HCT116 (cell line): Measurements from ENCODE around the gene GRB2. TPM values are rescaled to one million over a fixed set of nuclear protein-coding genes. Genes with fewer than 3 reads are reported as not detected.

ENCODE experiments used
- ATAC-seq: fragments of 200-7000 bp; cut with Tn5 transposase; 2 replicates; pipeline ENCODE4 v1.9.1; 2020; ENCODE audit warnings: mild to moderate bottlenecking, moderate library complexity
- BruUV-seq: library from RNA; stranded (reverse); fragments of 400-500 nt; replicated peaks from 2 replicates; lab custom pipeline; 2021; lab: Mats Ljungman, UMichigan
- CTCF ChIA-PET: fragments of 300-600 bp; sonication (Branson Sonifier 250); formaldehyde crosslinking; loops from one replicate; lab custom pipeline; 2021; ENCODE audit warnings: antibody characterized with exemption; lab: Charles Lee
- POLR2A ChIA-PET: fragments of 300-600, 350-600 bp; sonication (Branson Sonifier 250); formaldehyde crosslinking; loops from one replicate; lab custom pipeline; 2021; ENCODE audit warnings: antibody characterized with exemption; lab: Charles Lee
- RAD21 ChIA-PET, 2 experiments: fragments of 300-600 bp; sonication (Branson Sonifier 250); formaldehyde crosslinking; loops; one replicate each; lab custom pipeline; 2023; ENCODE audit warnings: low total read pairs in 2 of 2; ENCODE audit not compliant: uncharacterized antibody in 2 of 2, unreplicated experiment in 2 of 2, low non-redundant PET in 1 of 2; lab: Charles Lee
- DNase-seq: peaks from one replicate; pipeline ENCODE4 v3.0.0-alpha.2; 2010; ENCODE audit warnings: low read depth, low spot score
- H2AFZ ChIP-seq: fragments of 200-600 bp; shearing (Covaris generic), sonication (generic); 2 replicates; pipeline ENCODE4 v1.6.1; 2017; ENCODE audit warnings: low read depth, mixed run types, mixed read lengths, antibody characterized with exemption, low read length; ENCODE audit not compliant: poor library complexity, severe bottlenecking
- H3K27ac ChIP-seq: 2 replicates; pipeline ENCODE4 v1.5.1; 2012; ENCODE audit warnings: low read depth, low read length
- H3K27me3 ChIP-seq: fragments of 200-600 bp; sonication (generic); 2 replicates; pipeline ENCODE4 v1.6.1; 2016; ENCODE audit warnings: mixed run types, low read length, mixed read lengths; ENCODE audit not compliant: insufficient read depth
- H3K36me3 ChIP-seq, 2 experiments: fragments of 200-500 bp in 1 of 2; fragments of 200-600 bp in 1 of 2; sonication (Bioruptor generic) in 1 of 2; sonication (generic) in 1 of 2; 2 replicates each; pipeline versions ENCODE4 v1.5.1 to v1.6.1; 2014 to 2016; ENCODE audit warnings: low read length in 2 of 2, inconsistent platforms in 1 of 2, mixed read lengths in 1 of 2, mixed run types in 1 of 2; ENCODE audit not compliant: insufficient read depth in 2 of 2, control insufficient read depth in 1 of 2
- H3K4me1 ChIP-seq, 2 experiments: fragments of 200-600 bp in 1 of 2; sonication (generic) in 1 of 2; 2 replicates each; pipeline versions ENCODE4 v1.5.1 to v1.6.1; 2012 to 2017; ENCODE audit warnings: low read length in 2 of 2, inconsistent platforms in 1 of 2, mild to moderate bottlenecking in 1 of 2, mixed read lengths in 1 of 2, mixed run types in 1 of 2, moderate library complexity in 1 of 2; ENCODE audit not compliant: insufficient read depth in 2 of 2, control insufficient read depth in 1 of 2
- H3K4me2 ChIP-seq: fragments of 200-600 bp; sonication (generic); 2 replicates; pipeline ENCODE4 v1.6.1; 2017; ENCODE audit warnings: mixed run types, low read length, mixed read lengths
- H3K4me3 ChIP-seq, 2 experiments: fragments of 200-600 bp in 1 of 2; sonication (generic) in 1 of 2; replicated peaks in 1 of 2; 2 replicates each; pipeline ENCODE4 v1.5.1; 2011 to 2016; ENCODE audit warnings: low read length in 2 of 2, control low read depth in 1 of 2, low read depth in 1 of 2, mild to moderate bottlenecking in 1 of 2, mixed read lengths in 1 of 2, mixed run types in 1 of 2
- H3K79me2 ChIP-seq: fragments of 200-600 bp; sonication (generic); 2 replicates; pipeline ENCODE4 v1.6.1; 2017; ENCODE audit warnings: mild to moderate bottlenecking, mixed run types, low read length, moderate library complexity, mixed read lengths; ENCODE audit not compliant: insufficient read depth
- H3K9ac ChIP-seq: fragments of 200-600 bp; sonication (generic); 2 replicates; pipeline ENCODE4 v1.6.1; 2016; ENCODE audit warnings: low read length, mixed read lengths
- H3K9me2 ChIP-seq: fragments of 200-600 bp; sonication (generic), shearing (Covaris generic); 2 replicates; pipeline ENCODE4 v1.6.1; 2017; ENCODE audit warnings: mixed run types, mild to moderate bottlenecking, moderate library complexity; ENCODE audit not compliant: insufficient read depth
- H3K9me3 ChIP-seq, 2 experiments: fragments of 200-500 bp in 1 of 2; fragments of 200-600 bp in 1 of 2; sonication (Bioruptor generic) in 1 of 2; sonication (generic) in 1 of 2; 2 replicates each; pipeline ENCODE4 v1.6.1; 2014 to 2017; ENCODE audit warnings: low read length in 2 of 2, mixed read lengths in 2 of 2, inconsistent platforms in 1 of 2, low read depth in 1 of 2, mild to moderate bottlenecking in 1 of 2, mixed run types in 1 of 2, moderate library complexity in 1 of 2; ENCODE audit not compliant: control insufficient read depth in 1 of 2, insufficient read depth in 1 of 2
- H4K20me1 ChIP-seq: fragments of 200-600 bp; sonication (generic), shearing (Covaris generic); 2 replicates; pipeline ENCODE4 v1.6.1; 2017; ENCODE audit warnings: mixed run types, mild to moderate bottlenecking, moderate library complexity; ENCODE audit not compliant: insufficient read depth
- CEBPB ChIP-seq: IDR thresholded peaks from 2 replicates; pipeline ENCODE4 v1.6.1; 2012; ENCODE audit warnings: low read depth
- ELF1 ChIP-seq: IDR thresholded peaks from 2 replicates; pipeline ENCODE4 v1.6.1; 2012; ENCODE audit warnings: low read depth, borderline replicate concordance
- EZH2 ChIP-seq: fragments of 200-600 bp; sonication (generic); IDR thresholded peaks from 2 replicates; pipeline ENCODE4 v1.6.1; 2017; ENCODE audit warnings: antibody characterized with exemption, mixed run types
- FOSL1 ChIP-seq: IDR thresholded peaks from 2 replicates; pipeline ENCODE4 v1.6.1; 2012; ENCODE audit warnings: low read depth
- JUND ChIP-seq: IDR thresholded peaks from 2 replicates; pipeline ENCODE4 v1.6.1; 2012
- POLR2A ChIP-seq: IDR thresholded peaks from 2 replicates; pipeline ENCODE4 v1.7.0; 2011; ENCODE audit warnings: borderline replicate concordance; ENCODE audit not compliant: insufficient read depth, insufficient read length; ENCODE audit errors: extremely low read depth
- POLR2AphosphoS5 ChIP-seq: IDR thresholded peaks from 2 replicates; pipeline ENCODE4 v1.6.1; 2011; ENCODE audit warnings: mild to moderate bottlenecking, low read depth, low read length, moderate library complexity
- RAD21 ChIP-seq: IDR thresholded peaks from 2 replicates; pipeline ENCODE4 v1.6.1; 2012; ENCODE audit warnings: low read depth, mild to moderate bottlenecking
- REST ChIP-seq: IDR thresholded peaks from 2 replicates; pipeline ENCODE4 v1.6.1; 2012; ENCODE audit warnings: low read depth
- SIN3A ChIP-seq: IDR thresholded peaks from 2 replicates; pipeline ENCODE4 v1.6.1; 2012; ENCODE audit warnings: low read depth
- SP1 ChIP-seq: IDR thresholded peaks from 2 replicates; pipeline ENCODE4 v1.6.1; 2012; ENCODE audit warnings: low read depth
- SRF ChIP-seq: IDR thresholded peaks from 2 replicates; pipeline ENCODE4 v1.6.1; 2012; ENCODE audit warnings: low read depth
- YY1 ChIP-seq: IDR thresholded peaks from 2 replicates; pipeline ENCODE4 v1.6.1; 2011; ENCODE audit warnings: low read length, low read depth, moderate library complexity, mild to moderate bottlenecking; ENCODE audit not compliant: insufficient replicate concordance; ENCODE audit errors: extremely low read depth
- ZBTB33 ChIP-seq: IDR thresholded peaks from 2 replicates; pipeline ENCODE4 v1.6.1; 2011; ENCODE audit warnings: mild to moderate bottlenecking, low read length, moderate library complexity; ENCODE audit not compliant: insufficient replicate concordance; ENCODE audit errors: extremely low read depth
- ZFX ChIP-seq: fragments of 450-650 bp; IDR thresholded peaks from 2 replicates; pipeline ENCODE4 v1.6.1; 2017
- intact Hi-C: fragments of 100-400 bp; cut with micrococcal nuclease; formaldehyde crosslinking; loops from 2 replicates; pipeline ENCODE4 v1.10.0; 2022
- total RNA-seq: library from RNA; stranded (reverse); gene quantifications from one replicate; pipeline ENCODE4 v1.2.1, GENCODE V29; 2021; ENCODE audit not compliant: unreplicated experiment

GRB2 gene
- total RNA-seq, 1 experiment from 2014 or later = 146 TPM

GRCh38 chr17:75371981-75372380 lies 33.5 kb downstream of the GRB2 start:
- CTCF ChIA-PET = no interaction called here
- POLR2A ChIA-PET = no interaction called here
- H4K20me1 ChIP-seq = peaks cover 28% of the 10 kb centered on the region; the same call in 1 of the 2 replicates
- H3K9me2 ChIP-seq = no peaks in the 10 kb centered on the region
- H3K36me3 ChIP-seq = 0 out of 4 replicates have a peak, but pooled peaks cover 0 to 2% of the 10 kb centered on the region in 2 experiments
- no peaks in the 10 kb centered on the region for H3K9me3 ChIP-seq
- H3K9ac ChIP-seq = no peak overlapping the region
- no peak overlapping the region for H3K4me3 ChIP-seq
- no TSS peak for BruUV-seq
- no peak overlapping the region for H2AFZ ChIP-seq
- TF ChIP-seq FOSL1 (no peak), SIN3A (no peak), YY1 (no peak), ELF1 (no peak), ZFX (no peak), JUND (no peak), ZBTB33 (no peak), CEBPB (no peak)
- no peak overlapping the region for H3K27ac ChIP-seq
- intact Hi-C loops = no loop called here
- H3K4me2 ChIP-seq = no peak overlapping the region
- DNase-seq = no peak
- peaks cover 0 to 10% of the 10 kb centered on the region in 2 experiments; a peak in 1 of 4 replicates for H3K4me1 ChIP-seq
- peaks cover 88% of the 10 kb centered on the region for H3K79me2 ChIP-seq
- ATAC-seq = no peak
- H3K27me3 ChIP-seq = no peaks in the 10 kb centered on the region
- RAD21 ChIA-PET = no interaction called here

GRCh38 chr17:75371339-75371738 lies 34.1 kb downstream of the GRB2 start:
- Histone ChIP-seq H3K9ac (no peak overlapping the region), H3K4me1 (peaks cover 0 to 11% of the 10 kb centered on the region in 2 experiments; a peak in 1 of 4 replicates), H4K20me1 (peaks cover 28% of the 10 kb centered on the region; the same call in 1 of the 2 replicates), H3K79me2 (peaks cover 88% of the 10 kb centered on the region), H3K4me3 (no peak overlapping the region), H3K27ac (no peak overlapping the region), H3K36me3 (0 out of 4 replicates have a peak, but pooled peaks cover 0 to 2% of the 10 kb centered on the region in 2 experiments), H2AFZ (no peak overlapping the region), H3K4me2 (no peak overlapping the region), H3K9me3 (no peaks in the 10 kb centered on the region), H3K9me2 (no peaks in the 10 kb centered on the region), H3K27me3 (no peaks in the 10 kb centered on the region)
- no TSS peak for BruUV-seq
- no peak for ATAC-seq
- DNase-seq = no peak
- intact Hi-C loops = no loop called here
- ChIA-PET CTCF (no interaction called here), RAD21 (no interaction called here), POLR2A (no interaction called here)
- no peak for TF ChIP-seq RAD21
- TF ChIP-seq FOSL1 = no peak
- no peak for TF ChIP-seq POLR2A
- TF ChIP-seq SRF = no peak
- TF ChIP-seq JUND = no peak
- no peak for TF ChIP-seq SP1
- TF ChIP-seq SIN3A = no peak
- TF ChIP-seq EZH2 = no peak
- TF ChIP-seq POLR2AphosphoS5 = no peak
- TF ChIP-seq REST = no peak
